H1 (cell line): ENCODE measurements around the gene REM2. TPM values are rescaled to one million over a fixed set of nuclear protein-coding genes. Genes with fewer than 3 reads are reported as not detected.

ENCODE experiments used
- CTCF ChIA-PET: fragments of 300-600 bp; sonication (Branson Sonifier 250); formaldehyde crosslinking; loops from one replicate; lab custom pipeline; 2021; ENCODE audit not compliant: partially characterized antibody; lab: Charles Lee
- POLR2A ChIA-PET: fragments of 300-600 bp; sonication (Branson Sonifier 250); formaldehyde crosslinking; loops from one replicate; lab custom pipeline; 2021; ENCODE audit warnings: inconsistent platforms; ENCODE audit not compliant: partially characterized antibody; lab: Charles Lee
- DNase-seq, 2 experiments: peaks; one replicate each; pipeline versions ENCODE4 v3.0.0 to v3.0.0-alpha.2; 2010 to 2022; ENCODE audit warnings: low spot score in 2 of 2, low read depth in 1 of 2, mixed read lengths in 1 of 2
- FAIRE-seq: peaks from 2 replicates; lab custom pipeline; 2011; peaks lifted over from hg19 to GRCh38; lab: Jason Lieb, UNC
- H2AFZ ChIP-seq: 2 replicates; pipeline ENCODE4 v1.8.1; 2012; ENCODE audit warnings: low read length, inconsistent platforms
- H2AK5ac ChIP-seq: 2 replicates; pipeline ENCODE4 v1.6.1; 2013; ENCODE audit warnings: low read depth, low read length
- H2BK120ac ChIP-seq: replicated peaks from 2 replicates; pipeline ENCODE3; 2013; ENCODE audit warnings: low read depth, low read length, inconsistent platforms
- H2BK12ac ChIP-seq: 2 replicates; pipeline ENCODE4 v1.6.1; 2013; ENCODE audit warnings: low read depth, low read length
- H2BK15ac ChIP-seq: 2 replicates; pipeline ENCODE4 v1.6.1; 2013; ENCODE audit warnings: low read length
- H2BK20ac ChIP-seq: 2 replicates; pipeline ENCODE4 v1.6.1; 2013; ENCODE audit warnings: low read length
- H2BK5ac ChIP-seq: 2 replicates; pipeline ENCODE4 v1.6.1; 2013; ENCODE audit warnings: low read depth, low read length
- H3K14ac ChIP-seq: 2 replicates; pipeline ENCODE4 v1.6.1; 2013; ENCODE audit warnings: inconsistent platforms; ENCODE audit not compliant: insufficient read length
- H3K18ac ChIP-seq: 2 replicates; pipeline ENCODE4 v1.6.1; 2013; ENCODE audit warnings: low read length; ENCODE audit errors: extremely low read depth
- H3K23ac ChIP-seq: 2 replicates; pipeline ENCODE4 v1.6.1; 2013; ENCODE audit warnings: inconsistent platforms; ENCODE audit not compliant: insufficient read length
- H3K23me2 ChIP-seq: 2 replicates; pipeline ENCODE4 v1.6.1; 2013; ENCODE audit warnings: low read depth, low read length
- H3K27ac ChIP-seq: 2 replicates; pipeline ENCODE4 v1.6.1; 2011; ENCODE audit warnings: low read depth, low read length, inconsistent platforms
- H3K27me3 ChIP-seq, 4 experiments: replicated peaks in 1 of 4; 1 replicate in 1 of 4; 2 replicates in 3 of 4; pipeline versions ENCODE4 v1.6.1 to v1.8.1; 2011 to 2013; ENCODE audit warnings: low read length in 3 of 4, mild to moderate bottlenecking in 3 of 4, inconsistent platforms in 2 of 4, mixed read lengths in 2 of 4, moderate library complexity in 1 of 4; ENCODE audit not compliant: control insufficient read depth in 3 of 4, insufficient read depth in 3 of 4; ENCODE audit errors: extremely low read depth in 1 of 4
- H3K36me3 ChIP-seq, 4 experiments: 2 replicates each; pipeline versions ENCODE4 v1.6.1 to v1.8.1; 2011 to 2013; ENCODE audit warnings: mild to moderate bottlenecking in 4 of 4, low read length in 3 of 4, moderate library complexity in 2 of 4, control low read depth in 1 of 4, inconsistent platforms in 1 of 4; ENCODE audit not compliant: insufficient read depth in 4 of 4, control insufficient read depth in 2 of 4
- H3K4ac ChIP-seq: replicated peaks from 2 replicates; pipeline ENCODE3; 2013; ENCODE audit warnings: low read length, low read depth, mixed read lengths, inconsistent platforms; ENCODE audit not compliant: insufficient read length
- H3K4me1 ChIP-seq, 4 experiments: replicated peaks in 1 of 4; 1 replicate in 1 of 4; 2 replicates in 3 of 4; pipeline versions ENCODE4 v1.6.1 to v1.8.1; 2011 to 2013; ENCODE audit warnings: low read length in 3 of 4, inconsistent platforms in 2 of 4, mixed read lengths in 1 of 4; ENCODE audit not compliant: insufficient read depth in 4 of 4, control insufficient read depth in 3 of 4
- H3K4me2 ChIP-seq, 2 experiments: 2 replicates each; pipeline versions ENCODE4 v1.6.1 to v1.8.1; 2011 to 2013; ENCODE audit warnings: low read depth in 2 of 2, low read length in 2 of 2, control low read depth in 1 of 2, inconsistent platforms in 1 of 2, mild to moderate bottlenecking in 1 of 2; ENCODE audit not compliant: insufficient read depth in 1 of 2
- H3K4me3 ChIP-seq, 4 experiments: fragments of 200-600, 300-600 bp in 1 of 4; sonication (generic), shearing (Covaris generic), sonication (Bioruptor Twin) in 1 of 4; 2 replicates each; pipeline versions ENCODE4 v1.5.1 to v1.8.1; 2011 to 2016; ENCODE audit warnings: low read length in 4 of 4, low read depth in 3 of 4, control low read depth in 2 of 4, inconsistent platforms in 2 of 4, mild to moderate bottlenecking in 2 of 4, mixed read lengths in 1 of 4, moderate library complexity in 1 of 4; ENCODE audit not compliant: insufficient read depth in 2 of 4; ENCODE audit errors: extremely low read depth in 1 of 4
- H3K56ac ChIP-seq: replicated peaks from 2 replicates; pipeline ENCODE3; 2013; ENCODE audit warnings: low read depth, mild to moderate bottlenecking, mixed read lengths, low read length, inconsistent platforms; ENCODE audit not compliant: insufficient read length
- H3K79me1 ChIP-seq: 2 replicates; pipeline ENCODE4 v1.6.1; 2013; ENCODE audit warnings: low read depth, low read length, control low read depth
- H3K79me2 ChIP-seq, 2 experiments: 2 replicates each; pipeline versions ENCODE4 v1.6.1 to v1.8.1; 2012 to 2013; ENCODE audit warnings: low read length in 2 of 2, mild to moderate bottlenecking in 2 of 2, inconsistent platforms in 1 of 2; ENCODE audit not compliant: insufficient read depth in 2 of 2, control insufficient read depth in 1 of 2
- H3K9ac ChIP-seq, 4 experiments: replicated peaks in 1 of 4; 1 replicate in 1 of 4; 2 replicates in 3 of 4; pipeline versions ENCODE4 v1.6.1 to v1.8.1; 2011 to 2013; ENCODE audit warnings: low read depth in 3 of 4, low read length in 3 of 4, control low read depth in 2 of 4, mild to moderate bottlenecking in 2 of 4, moderate library complexity in 2 of 4, inconsistent platforms in 1 of 4; ENCODE audit errors: extremely low read depth in 1 of 4
- H3K9me3 ChIP-seq, 2 experiments: 2 replicates each; pipeline versions ENCODE4 v1.6.1 to v1.8.1; 2012 to 2013; ENCODE audit warnings: mild to moderate bottlenecking in 2 of 2, moderate library complexity in 2 of 2, control low read depth in 1 of 2, inconsistent platforms in 1 of 2, low read depth in 1 of 2, low read length in 1 of 2, mixed read lengths in 1 of 2; ENCODE audit not compliant: insufficient read depth in 2 of 2
- H4K20me1 ChIP-seq, 2 experiments: replicated peaks in 1 of 2; 2 replicates each; pipeline versions ENCODE3 to v1.8.1; 2011 to 2013; ENCODE audit warnings: inconsistent platforms in 2 of 2, low read length in 2 of 2, mild to moderate bottlenecking in 1 of 2; ENCODE audit not compliant: insufficient read depth in 2 of 2, control insufficient read depth in 1 of 2
- H4K5ac ChIP-seq: 2 replicates; pipeline ENCODE4 v1.6.1; 2013; ENCODE audit warnings: low read length, low read depth, mixed read lengths, inconsistent platforms; ENCODE audit not compliant: insufficient read length
- H4K8ac ChIP-seq: 2 replicates; pipeline ENCODE4 v1.8.0; 2013; ENCODE audit warnings: mild to moderate bottlenecking, moderate library complexity, low read length, inconsistent platforms; ENCODE audit not compliant: insufficient read depth; ENCODE audit errors: extremely low read depth
- H4K91ac ChIP-seq: replicated peaks from 2 replicates; pipeline ENCODE3; 2013; ENCODE audit warnings: low read length, mixed read lengths, inconsistent platforms; ENCODE audit not compliant: insufficient read length
- CTBP2 ChIP-seq: IDR thresholded peaks from 2 replicates; pipeline ENCODE4 v1.7.0; 2011; ENCODE audit warnings: borderline replicate concordance, mild to moderate bottlenecking, moderate library complexity, mixed read lengths, low read length; ENCODE audit not compliant: insufficient read depth, insufficient read length
- EP300 ChIP-seq, 2 experiments: IDR thresholded peaks; 1 replicate in 1 of 2; 2 replicates in 1 of 2; pipeline ENCODE4 v1.6.1; 2011 to 2012; ENCODE audit warnings: low read depth in 2 of 2, low read length in 2 of 2, mild to moderate bottlenecking in 2 of 2, borderline replicate concordance in 1 of 2, inconsistent platforms in 1 of 2, moderate library complexity in 1 of 2
- JUN ChIP-seq: IDR thresholded peaks from 2 replicates; pipeline ENCODE4 v1.6.1; 2011; ENCODE audit warnings: low read depth, mild to moderate bottlenecking, improper control_type of control experiment, low read length
- KDM1A ChIP-seq: fragments of 200-600, 300-600 bp; sonication (generic); IDR thresholded peaks from 2 replicates; pipeline ENCODE4 v1.7.1; 2016; ENCODE audit warnings: mild to moderate bottlenecking, low read length, borderline replicate concordance
- RXRA ChIP-seq: IDR thresholded peaks from 2 replicates; pipeline ENCODE4 v1.6.1; 2011; ENCODE audit warnings: low read depth, mild to moderate bottlenecking, low read length, moderate library complexity; ENCODE audit not compliant: insufficient read depth
- TBP ChIP-seq: IDR thresholded peaks from 2 replicates; pipeline ENCODE4 v1.6.1; 2011; ENCODE audit warnings: low read depth, low read length, improper control_type of control experiment
- YY1 ChIP-seq: IDR thresholded peaks from 2 replicates; pipeline ENCODE4 v1.6.1; 2011; ENCODE audit warnings: low read depth, mild to moderate bottlenecking, low read length
- WGBS, 2 experiments: shearing (Covaris generic) in 1 of 2; methylation state at CpG; one replicate each; pipeline versions ENCODE4 v1.1.6 to v1.1.7; 2013 to 2015; ENCODE audit warnings: low lambda C conversion rate in 2 of 2, mixed read lengths in 2 of 2, inconsistent platforms in 1 of 2, low coverage in 1 of 2, missing lambda C conversion rate in 1 of 2; ENCODE audit not compliant: insufficient replicate concordance in 2 of 2, insufficient coverage in 1 of 2, insufficient read length in 1 of 2; ENCODE audit errors: extremely low coverage in 1 of 2, missing lambda C conversion rate in 1 of 2; 5-methylcytosine and 5-hydroxymethylcytosine counted together
- polyA plus RNA-seq, 7 experiments: library from polyadenylated mRNA; depleted of rRNA in 3 of 7; stranded (reverse) in 5 of 7; unstranded in 2 of 7; fragments of >200 nt in 5 of 7; fragments of 200-250 nt in 2 of 7; gene quantifications; 1 replicate in 5 of 7; 2 replicates in 1 of 7; 4 replicates in 1 of 7; pipeline versions ENCODE4 v1.2.1 to v1.2.3, GENCODE V29; 2011 to 2013; ENCODE audit warnings: missing spikeins in 2 of 7, mixed read lengths in 2 of 7
- total RNA-seq: library from RNA; stranded (reverse); fragmentation: NEBNext Ultra II Directional; extraction: Animal tissue kit (Norgen Biotek cat#: 25700); gene quantifications from 2 replicates; pipeline ENCODE4 v1.2.1, GENCODE V29; 2021

Gene REM2
- total and polyA plus RNA-seq, 2 of the 8 experiments (the other 6 are each of a cell fraction or from before 2014, with no cell fraction given), result 1.00 to 1.1 TPM

DNA sequence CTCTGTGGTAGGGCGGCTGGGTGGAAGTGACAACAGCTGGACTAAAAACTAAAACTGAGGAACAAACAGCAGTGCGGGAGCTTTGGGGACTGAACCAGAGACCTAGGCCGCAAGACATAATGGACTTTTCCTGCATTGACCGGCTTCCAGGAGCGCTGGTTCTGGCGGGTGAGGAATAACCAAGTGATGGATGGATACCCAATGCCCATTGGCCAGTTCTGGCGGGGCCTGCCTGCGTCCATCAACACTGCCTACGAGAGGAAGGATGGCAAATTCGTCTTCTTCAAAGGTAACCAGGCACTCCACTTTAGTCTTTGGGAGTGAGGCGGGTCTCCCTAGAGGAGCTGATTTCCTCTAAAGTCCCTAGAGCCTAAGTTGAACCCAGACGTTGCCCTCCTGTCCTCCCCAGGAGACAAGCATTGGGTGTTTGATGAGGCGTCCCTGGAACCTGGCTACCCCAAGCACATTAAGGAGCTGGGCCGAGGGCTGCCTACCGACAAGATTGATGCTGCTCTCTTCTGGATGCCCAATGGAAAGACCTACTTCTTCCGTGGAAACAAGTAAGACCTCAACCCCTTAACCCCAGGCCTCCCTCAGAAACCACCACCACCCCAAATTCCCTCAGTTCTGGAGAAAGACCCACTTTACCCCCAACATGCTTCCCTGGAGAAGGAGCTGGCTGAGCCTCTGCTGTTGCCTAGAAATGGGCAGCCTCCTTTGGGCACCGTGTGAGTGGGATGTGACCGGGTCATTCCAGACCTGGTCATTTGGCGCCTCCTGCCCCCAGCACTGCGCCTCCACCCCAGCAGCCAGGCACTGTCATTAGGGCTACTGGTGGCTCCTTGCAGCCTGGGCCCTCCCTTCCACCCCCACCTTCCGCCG is 38.6 kb upstream of the REM2 start:
- H3K23ac ChIP-seq, result no peak overlapping the region
- H3K18ac ChIP-seq, result no peak overlapping the region
- no peak overlapping the region for H2BK20ac ChIP-seq
- 91% methylated on average over 20 of the region's 22 CpGs; no CpG with 5 or more reads in 1 of the 2 experiments for WGBS, 2 experiments
- DNase-seq (no peak), FAIRE-seq (no peak)
- no peak overlapping the region for H4K5ac ChIP-seq
- no peak overlapping the region for H3K56ac ChIP-seq
- H2BK15ac ChIP-seq, result no peak overlapping the region
- H4K20me1 ChIP-seq, result peaks cover 0 to 2% of the 10 kb centered on the region in 2 experiments
- no peak overlapping the region for H2AK5ac ChIP-seq
- H2BK5ac ChIP-seq, result no peak overlapping the region
- no peak overlapping the region for H3K27ac ChIP-seq
- H3K4me2 ChIP-seq, result no peak overlapping the region
- CTCF ChIA-PET, result interaction anchor here (0.7 to 56.0 kb wide), 7 partner anchors 15 to 288 kb away, joined by 3 to 1562 read pairs (median 6); partner anchors contain the start of genes LRP10, MMP14, MRPL52 and REM2
- H3K36me3 ChIP-seq, result peaks cover 7 to 44% (median 32%) of the 10 kb centered on the region in 4 experiments; a peak in 7 of 8 replicates
- no peak overlapping the region for H2BK120ac ChIP-seq
- no peak for TF ChIP-seq JUN
- TF ChIP-seq KDM1A, result no peak
- no peak for TF ChIP-seq EP300 (IDR thresholded peaks at IDR 0.05; ENCODE audit: borderline replicate concordance in 1 of 2, low read depth in 2 of 2, low read length in 2 of 2)
- no peak for TF ChIP-seq RXRA
- TF ChIP-seq CTBP2, result no peak
- no peak for TF ChIP-seq YY1
- no peak for TF ChIP-seq TBP
- no peaks in the 10 kb centered on the region for H3K9me3 ChIP-seq
- H3K4me3 ChIP-seq, result no peak overlapping the region
- H3K14ac ChIP-seq, result no peak overlapping the region
- no peak overlapping the region for H2AFZ ChIP-seq
- H2BK12ac ChIP-seq, result no peak overlapping the region
- H3K4me1 ChIP-seq, result peaks cover 4 to 16% (median 11%) of the 10 kb centered on the region in 4 experiments; a peak in 6 of 7 replicates
- H4K8ac ChIP-seq, result no peak overlapping the region
- H3K23me2 ChIP-seq, result no peaks in the 10 kb centered on the region
- no peak overlapping the region for H3K9ac ChIP-seq
- H3K27me3 ChIP-seq, result no peaks in the 10 kb centered on the region
- no peak overlapping the region for H4K91ac ChIP-seq
- POLR2A ChIA-PET, result interaction anchor here (0.7 to 13.9 kb wide), 5 partner anchors 11 to 52 kb away, joined by 3 to 203 read pairs (median 5); partner anchors contain the start of genes MMP14 and MRPL52
- H3K79me2 ChIP-seq, result 0 out of 4 replicates have a peak, but pooled peaks cover 0 to 3% of the 10 kb centered on the region in 2 experiments
- no peak overlapping the region for H3K4ac ChIP-seq
- H3K79me1 ChIP-seq, result 0 out of 2 replicates have a peak, but pooled peaks cover 2% of the 10 kb centered on the region
